ENCODE measurements around the gene ZNF500. TPM values are rescaled to one million over a fixed set of nuclear protein-coding genes. Genes with fewer than 3 reads are reported as not detected.

The ZNF500 gene
- polyA plus RNA-seq, 1 of the 3 experiments (the other 2 are of a cell fraction), result 6.3 TPM

- no peak overlapping the region for H3K27ac ChIP-seq (ENCODE audit: low read depth in 2 of 2, low read length in 1 of 2)
- ChIA-PET POLR2A (no interaction called here), CTCF (no interaction called here)
- H4K20me1 ChIP-seq (ENCODE audit: insufficient read depth), result no peaks in the 10 kb centered on the region
- no peak overlapping the region for H3K4me2 ChIP-seq
- no peak overlapping the region for H3K9ac ChIP-seq
- peaks cover 18 to 82% of the 10 kb centered on the region in 2 experiments for H3K36me3 ChIP-seq (replicated peaks in 1 of 2; ENCODE audit: control insufficient read depth in 1 of 2, insufficient read depth in 2 of 2, low read length in 1 of 2)
- WGBS (ENCODE audit: low lambda C conversion rate), result 94% methylated on average over 10 of the region's 19 CpGs
- H3K4me3 ChIP-seq (ENCODE audit: low read depth in 2 of 2, low read length in 1 of 2), result no peak overlapping the region
- DNase-seq, result no peak
- TF ChIP-seq EP300 (IDR thresholded peaks at IDR 0.05; ENCODE audit: borderline replicate concordance in 1 of 2, low read depth in 1 of 2, low read length in 1 of 2) (no peak), RCOR1 (IDR thresholded peaks at IDR 0.05; ENCODE audit: low read length) (no peak), RAD21 (IDR thresholded peaks at IDR 0.05; ENCODE audit: low read length) (no peak), TEAD4 (IDR thresholded peaks at IDR 0.05; ENCODE audit: borderline replicate concordance, insufficient read depth) (no peak), NRF1 (IDR thresholded peaks at IDR 0.05; ENCODE audit: low read depth, low read length) (no peak), REST (IDR thresholded peaks at IDR 0.05; ENCODE audit: low read depth, low read length) (no peak), TCF12 (IDR thresholded peaks at IDR 0.05) (no peak)
- H3K9me2 ChIP-seq, result no peaks in the 10 kb centered on the region
- H3K27me3 ChIP-seq (ENCODE audit: insufficient read depth), result no peaks in the 10 kb centered on the region
- peaks cover 0 to 14% of the 10 kb centered on the region in 2 experiments; a peak in 1 of 4 replicates for H3K4me1 ChIP-seq (ENCODE audit: control insufficient read depth in 1 of 2, insufficient read depth in 2 of 2, low read depth in 1 of 2, low read length in 1 of 2)
- H3K79me2 ChIP-seq (ENCODE audit: insufficient read depth), result peaks cover 10% of the 10 kb centered on the region
- peaks cover 13% of the 10 kb centered on the region for H3F3A ChIP-seq (replicated peaks; ENCODE audit: insufficient read depth)
- H3K9me3 ChIP-seq, result no peaks in the 10 kb centered on the region
- H2AFZ ChIP-seq (ENCODE audit: low read depth), result no peak overlapping the region
These were observed 67.9 kb downstream of the ZNF500 start for GRCh38 chr16:4699046-4699556.

- peaks cover 0 to 14% of the 10 kb centered on the region in 2 experiments; a peak in 1 of 4 replicates for H3K4me1 ChIP-seq (ENCODE audit: control insufficient read depth in 1 of 2, insufficient read depth in 2 of 2, low read depth in 1 of 2, low read length in 1 of 2)
- H3K9me2 ChIP-seq, result no peaks in the 10 kb centered on the region
- H3F3A ChIP-seq (replicated peaks; ENCODE audit: insufficient read depth), result peaks cover 13% of the 10 kb centered on the region
- H3K27me3 ChIP-seq (ENCODE audit: insufficient read depth), result no peaks in the 10 kb centered on the region
- no peak overlapping the region for H2AFZ ChIP-seq (ENCODE audit: low read depth)
- no peak overlapping the region for H3K4me2 ChIP-seq
- H3K36me3 ChIP-seq (replicated peaks in 1 of 2; ENCODE audit: control insufficient read depth in 1 of 2, insufficient read depth in 2 of 2, low read length in 1 of 2), result peaks cover 13 to 76% of the 10 kb centered on the region in 2 experiments
- ChIA-PET CTCF (no interaction called here), POLR2A (interaction anchor here (0.6 to 1.1 kb wide), 2 partner anchors 123 to 137 kb away, joined by 3 to 4 read pairs; no protein-coding TSS in a partner anchor)
- H3K27ac ChIP-seq (ENCODE audit: low read depth in 2 of 2, low read length in 1 of 2), result no peak overlapping the region
- TF ChIP-seq RXRA (IDR thresholded peaks at IDR 0.05; ENCODE audit: borderline replicate concordance, low read depth) (no peak), GABPA (IDR thresholded peaks at IDR 0.05; ENCODE audit: low read depth) (no peak), TAF1 (IDR thresholded peaks at IDR 0.05; ENCODE audit: borderline replicate concordance, low read depth, low read length) (no peak), EZH2phosphoT487 (IDR thresholded peaks at IDR 0.05; ENCODE audit: borderline replicate concordance, low read depth) (no peak), GATA2 (CRISPR knock-in tag; IDR thresholded peaks at IDR 0.05) (no peak)
- DNase-seq, result peak; percentile 32
- H4K20me1 ChIP-seq (ENCODE audit: insufficient read depth), result no peaks in the 10 kb centered on the region
- WGBS (ENCODE audit: low lambda C conversion rate), result 96% methylated on average over 20 of the region's 36 CpGs
- no peak overlapping the region for H3K9ac ChIP-seq
- no peak overlapping the region for H3K4me3 ChIP-seq (ENCODE audit: low read depth in 2 of 2, low read length in 1 of 2)
- peaks cover 11% of the 10 kb centered on the region for H3K79me2 ChIP-seq (ENCODE audit: insufficient read depth)
- no peaks in the 10 kb centered on the region for H3K9me3 ChIP-seq
These were observed 68.5 kb downstream of the ZNF500 start for GRCh38 chr16:4698321-4699045.

Small RNA genes within 50 kb of the gene (small RNA-seq; reads per million reads assigned to genes)
- gene RF00017, result 0 reads per million in 7 experiments

Other genes starting within 250 kb of the ZNF500 start
- 19.4 and 30.2 TPM in 2 replicates for gene CDIP1, start 228.4 kb downstream of the ZNF500 start, polyA plus RNA-seq (2012; rRNA removed)
- gene C16orf96, start 210.8 kb downstream of the ZNF500 start, polyA plus RNA-seq (2012; rRNA removed), result 0.05 TPM in 2 replicates
- gene UBALD1, start 152.3 kb downstream of the ZNF500 start, polyA plus RNA-seq (2012; rRNA removed), result 13.0 and 16.7 TPM in 2 replicates
- gene MGRN1, start 142.3 kb downstream of the ZNF500 start, polyA plus RNA-seq (2012; rRNA removed), result 5.5 and 13.3 TPM in 2 replicates
- gene NUDT16L1, start 73.6 kb downstream of the ZNF500 start, polyA plus RNA-seq (2012; rRNA removed), result 45.8 and 45.9 TPM in 2 replicates
- 42.2 and 43.9 TPM in 2 replicates for gene ANKS3, start 32.9 kb downstream of the ZNF500 start, polyA plus RNA-seq (2012; rRNA removed)
- gene DNAAF8, start 32.6 kb downstream of the ZNF500 start, polyA plus RNA-seq (2012; rRNA removed), result 2.4 and 3.1 TPM in 2 replicates
- 0.07 TPM in 1 of 2 replicates, not detected in the other for gene SEPTIN12, start 21.2 kb upstream of the ZNF500 start, polyA plus RNA-seq (2012; rRNA removed)
- gene SMIM22, start 28.2 kb upstream of the ZNF500 start, polyA plus RNA-seq (2012; rRNA removed), result not detected in 2 replicates
- gene ROGDI, start 35.5 kb upstream of the ZNF500 start, polyA plus RNA-seq (2012; rRNA removed), result 33.6 and 48.4 TPM in 2 replicates
- 40.1 and 45.2 TPM in 2 replicates for gene GLYR1, start 80.1 kb upstream of the ZNF500 start, polyA plus RNA-seq (2012; rRNA removed)
- 9.7 and 10.9 TPM in 2 replicates for gene UBN1, start 80.3 kb upstream of the ZNF500 start, polyA plus RNA-seq (2012; rRNA removed)
- gene PPL, start 170.0 kb upstream of the ZNF500 start, polyA plus RNA-seq (2012; rRNA removed), result 16.8 and 24.6 TPM in 2 replicates
- gene SEC14L5, start 191.2 kb upstream of the ZNF500 start, polyA plus RNA-seq (2012; rRNA removed), result 0.03 and 0.08 TPM in 2 replicates

Measured in SK-N-SH (cell line).